Osteoblast (primary cell): ENCODE results near the gene ABCC1. TPM values are rescaled to one million over a fixed set of nuclear protein-coding genes. Genes with fewer than 3 reads are reported as not detected.

Experiments used
- DNase-seq: peaks from one replicate; pipeline ENCODE4 v3.0.0; 2011; ENCODE audit warnings: low spot score, mixed read lengths; ENCODE audit not compliant: insufficient read length; ENCODE audit errors: missing footprints
- H2AFZ ChIP-seq: 2 replicates; pipeline ENCODE4 v1.6.0; 2011; ENCODE audit warnings: mild to moderate bottlenecking, low read length
- H3K27ac ChIP-seq: 2 replicates; pipeline ENCODE4 v1.5.1; 2011; ENCODE audit warnings: mild to moderate bottlenecking, low read depth, low read length, moderate library complexity
- H3K27me3 ChIP-seq: 2 replicates; pipeline ENCODE4 v1.6.0; 2012; ENCODE audit warnings: mild to moderate bottlenecking, control low read depth, inconsistent platforms, low read length, moderate library complexity; ENCODE audit not compliant: insufficient read depth
- H3K36me3 ChIP-seq: 2 replicates; pipeline ENCODE4 v1.5.1; 2011; ENCODE audit warnings: mild to moderate bottlenecking, low read length, control low read depth, moderate library complexity; ENCODE audit not compliant: insufficient read depth
- H3K4me1 ChIP-seq: 2 replicates; pipeline ENCODE4 v1.5.1; 2011; ENCODE audit warnings: mild to moderate bottlenecking, low read length, control low read depth, moderate library complexity; ENCODE audit not compliant: insufficient read depth
- H3K4me2 ChIP-seq: 2 replicates; pipeline ENCODE4 v1.6.0; 2011; ENCODE audit warnings: mild to moderate bottlenecking, low read length; ENCODE audit not compliant: insufficient read depth
- H3K4me3 ChIP-seq: fragments of 200-600 bp; sonication (generic); 3 replicates; pipeline ENCODE4 v1.5.1; 2012; ENCODE audit warnings: mild to moderate bottlenecking, low read length, inconsistent platforms; ENCODE audit not compliant: insufficient read depth
- H3K79me2 ChIP-seq: 2 replicates; pipeline ENCODE4 v1.6.0; 2012; ENCODE audit warnings: mild to moderate bottlenecking, low read length, control low read depth, inconsistent platforms; ENCODE audit not compliant: insufficient read depth
- H3K9me3 ChIP-seq: 2 replicates; pipeline ENCODE4 v1.5.1; 2011; ENCODE audit warnings: low read depth, low read length, control low read depth
- H4K20me1 ChIP-seq: 2 replicates; pipeline ENCODE4 v1.6.0; 2012; ENCODE audit warnings: mild to moderate bottlenecking, low read length, control low read depth; ENCODE audit not compliant: insufficient read depth
- CTCF ChIP-seq: IDR thresholded peaks from 2 replicates; pipeline ENCODE4 v1.5.1; 2011; ENCODE audit warnings: mild to moderate bottlenecking, low read depth, low read length, moderate library complexity; ENCODE audit errors: extremely low read depth
- total RNA-seq: library from RNA; depleted of rRNA; stranded (reverse); fragments of >200 nt; gene quantifications from 2 replicates; pipeline ENCODE4 v1.2.3, GENCODE V29; 2012

Gene ABCC1
- total RNA-seq, 1 donor, result 33.7 TPM

- no peak for TF ChIP-seq CTCF
- DNase-seq, result no peak
- H3K36me3 ChIP-seq, result peaks cover 70% of the 10 kb centered on the region
- H3K4me2 ChIP-seq, result no peak overlapping the region
- no peaks in the 10 kb centered on the region for H3K27me3 ChIP-seq
- H3K4me3 ChIP-seq, result no peak overlapping the region
- no peak overlapping the region for H3K27ac ChIP-seq
- no peaks in the 10 kb centered on the region for H3K4me1 ChIP-seq
- H4K20me1 ChIP-seq, result peaks cover 9% of the 10 kb centered on the region
- H3K9me3 ChIP-seq, result no peaks in the 10 kb centered on the region
- no peaks in the 10 kb centered on the region for H3K79me2 ChIP-seq
- H2AFZ ChIP-seq, result no peak overlapping the region
These were observed 163.7 kb downstream of the ABCC1 start for GRCh38 chr16:16113076-16113475.

- TF ChIP-seq CTCF, result no peak
- no peak overlapping the region for H3K4me2 ChIP-seq
- no peak overlapping the region for H3K4me3 ChIP-seq
- no peaks in the 10 kb centered on the region for H3K79me2 ChIP-seq
- no peak overlapping the region for H2AFZ ChIP-seq
- H4K20me1 ChIP-seq, result peaks cover 7% of the 10 kb centered on the region
- H3K9me3 ChIP-seq, result no peaks in the 10 kb centered on the region
- no peak for DNase-seq
- H3K27ac ChIP-seq, result no peak overlapping the region
- H3K36me3 ChIP-seq, result peaks cover 68% of the 10 kb centered on the region
- no peaks in the 10 kb centered on the region for H3K4me1 ChIP-seq
- H3K27me3 ChIP-seq, result no peaks in the 10 kb centered on the region
These were observed 167.4 kb downstream of the ABCC1 start for GRCh38 chr16:16116841-16117240.

GRCh38 chr16:16118337-16118736, 168.9 kb downstream of the ABCC1 start:
- no peak for DNase-seq
- no peak for TF ChIP-seq CTCF

GRCh38 chr16:16120044-16120381, 170.6 kb downstream of the ABCC1 start:
- Histone ChIP-seq H3K4me2 (no peak overlapping the region), H2AFZ (no peak overlapping the region), H3K4me3 (no peak overlapping the region), H3K27me3 (no peaks in the 10 kb centered on the region), H3K36me3 (peaks cover 58% of the 10 kb centered on the region), H3K9me3 (peaks cover 8% of the 10 kb centered on the region), H3K27ac (no peak overlapping the region), H3K79me2 (no peaks in the 10 kb centered on the region), H4K20me1 (no peaks in the 10 kb centered on the region), H3K4me1 (no peaks in the 10 kb centered on the region)
- no peak for DNase-seq
- TF ChIP-seq CTCF, result no peak

More at GRCh38 chr16:16118337-16118736, 168.9 kb downstream of the ABCC1 start:
- Histone ChIP-seq H3K4me3 (no peak overlapping the region), H3K4me1 (no peaks in the 10 kb centered on the region), H3K36me3 (peaks cover 58% of the 10 kb centered on the region), H3K27ac (no peak overlapping the region), H4K20me1 (no peaks in the 10 kb centered on the region), H3K4me2 (no peak overlapping the region), H3K27me3 (no peaks in the 10 kb centered on the region), H2AFZ (no peak overlapping the region), H3K9me3 (no peaks in the 10 kb centered on the region), H3K79me2 (no peaks in the 10 kb centered on the region)
